K562 (cell line): ENCODE data around the gene DMAC2L. TPM values are rescaled to one million over a fixed set of nuclear protein-coding genes. Genes with fewer than 3 reads are reported as not detected.

Source experiments
- BRCA1 ChIP-seq, 2 experiments: fragments of 450-650 bp in 1 of 2; sonication (generic) in 1 of 2; formaldehyde crosslinking in 1 of 2; IDR thresholded peaks; 2 replicates each; pipeline versions ENCODE4 v1.5.0 to v1.6.1; 2017 to 2020; ENCODE audit warnings: mild to moderate bottlenecking in 1 of 2, missing genetic modification reagents in 1 of 2
- DLX4 ChIP-seq: fragments of 250-450 bp; sonication (Bioruptor Pico); IDR thresholded peaks from 2 replicates; pipeline ENCODE4 v1.6.1; 2021; ENCODE audit warnings: mild to moderate bottlenecking
- DMBX1 ChIP-seq: fragments of 250-450 bp; sonication (Bioruptor Pico); IDR thresholded peaks from 2 replicates; pipeline ENCODE4 v1.8.0; 2022; ENCODE audit warnings: inconsistent platforms, mild to moderate bottlenecking, moderate library complexity, borderline replicate concordance
- ELF2 ChIP-seq: fragments of 250-450 bp; sonication (Bioruptor Pico); IDR thresholded peaks from 2 replicates; pipeline ENCODE4 v1.5.0; 2021; ENCODE audit warnings: mild to moderate bottlenecking
- MTA1 ChIP-seq: fragments of 450-650 bp; IDR thresholded peaks from 2 replicates; pipeline ENCODE4 v1.6.1; 2017; ENCODE audit warnings: borderline replicate concordance
- MXD1 ChIP-seq: fragments of 250-450 bp; sonication (Bioruptor Pico); IDR thresholded peaks from 2 replicates; pipeline ENCODE4 v1.8.0; 2021; ENCODE audit warnings: borderline replicate concordance, mild to moderate bottlenecking, moderate library complexity; ENCODE audit not compliant: poor library complexity, severe bottlenecking
- RBM25 ChIP-seq: fragments of 200-400 bp; formaldehyde crosslinking; IDR thresholded peaks from 2 replicates; pipeline ENCODE4 v1.6.1; 2018; ENCODE audit warnings: low read length, low read depth, moderate library complexity; ENCODE audit not compliant: severe bottlenecking
- SIN3B ChIP-seq: fragments of 450-650 bp; IDR thresholded peaks from 2 replicates; pipeline ENCODE4 v1.6.1; 2017; ENCODE audit warnings: low read depth, mild to moderate bottlenecking, moderate library complexity
- SMAD4 ChIP-seq: fragments of 250-450 bp; sonication (Bioruptor Pico); conservative IDR thresholded peaks from 2 replicates; pipeline ENCODE4 v1.8.0; 2021; ENCODE audit warnings: inconsistent platforms, mild to moderate bottlenecking, moderate library complexity
- XRCC4 ChIP-seq: IDR thresholded peaks from one replicate; pipeline ENCODE4 v1.6.1; 2011; ENCODE audit not compliant: insufficient read depth, insufficient read length; ENCODE audit errors: extremely low read depth
- YBX1 ChIP-seq: fragments of 450-650 bp; IDR thresholded peaks from 2 replicates; pipeline ENCODE4 v1.7.1; 2016; ENCODE audit warnings: mild to moderate bottlenecking
- ZKSCAN3 ChIP-seq: fragments of 250-450 bp; sonication (Bioruptor Pico); IDR thresholded peaks from 2 replicates; pipeline ENCODE4 v1.4.0; 2020
- ZNF324 ChIP-seq: fragments of 250-450 bp; sonication (Bioruptor Pico); IDR thresholded peaks from 2 replicates; pipeline ENCODE4 v1.4.0; 2020; ENCODE audit warnings: mild to moderate bottlenecking
- ZNF384 ChIP-seq: IDR thresholded peaks from 2 replicates; pipeline ENCODE4 v1.6.1; 2012; ENCODE audit warnings: low read depth, low read length, improper control_type of control experiment
- ZNF592 ChIP-seq: fragments of 450-650 bp; IDR thresholded peaks from 2 replicates; pipeline ENCODE4 v1.6.1; 2017; ENCODE audit warnings: antibody characterized with exemption, mild to moderate bottlenecking
- polyA plus RNA-seq, 8 experiments: library from polyadenylated mRNA; depleted of rRNA in 4 of 8; stranded (reverse) in 5 of 8; unstranded in 3 of 8; fragments of >200 nt; fragmentation: Nextera tagmentation in 2 of 8; fragmentation: Illumina TruSeq in 1 of 8; extraction: Ambion mirVana in 2 of 8; extraction: Trizol in 1 of 8; gene quantifications; 2 replicates each; pipeline versions ENCODE4 v1.2.1 to v1.2.3, GENCODE V29; 2011 to 2014; ENCODE audit warnings: inconsistent platforms in 1 of 8, missing spikeins in 1 of 8
- total RNA-seq, 7 experiments: library from RNA; depleted of rRNA in 6 of 7; stranded (reverse); fragments of >200 nt in 6 of 7; fragmentation: Illumina TruSeq in 2 of 7; extraction: Trizol in 2 of 7; gene quantifications; 2 replicates each; pipeline versions ENCODE4 v1.2.1 to v1.2.3, GENCODE V29; 2011 to 2021; ENCODE audit warnings: low replicate concordance in 1 of 7

The DMAC2L gene
- total and polyA plus RNA-seq, 9 of the 15 experiments (the other 6 are each of a cell fraction or from before 2014, with no cell fraction given), result 4.0 to 37.2 (median 9.3) TPM

GRCh38 chr14:50288146-50288545 lies 24.0 kb upstream of the DMAC2L start (continued):
- TF ChIP-seq ZNF592, result peak; percentile 93
- peak; percentile 69 for TF ChIP-seq DMBX1 (CRISPR knock-in tag)
- no peak for TF ChIP-seq SIN3B
- TF ChIP-seq ELF2 (CRISPR knock-in tag), result no peak
- TF ChIP-seq DLX4 (CRISPR knock-in tag), result no peak
- TF ChIP-seq XRCC4, result no peak
- TF ChIP-seq ZKSCAN3 (CRISPR knock-in tag), result no peak
- no peak for TF ChIP-seq ZNF324 (CRISPR knock-in tag)
- TF ChIP-seq YBX1, result no peak
- no peak for TF ChIP-seq ZNF384
- no peak for TF ChIP-seq RBM25
- no peak for TF ChIP-seq BRCA1 (IDR thresholded peaks at IDR 0.05)
- TF ChIP-seq BRCA1 (CRISPR knock-in tag; IDR thresholded peaks at IDR 0.05), result no peak
- no peak for TF ChIP-seq MXD1 (CRISPR knock-in tag)
- TF ChIP-seq MTA1, result no peak
- TF ChIP-seq SMAD4, result 0 out of 2 replicates have a peak, but pooled peaks have one; percentile 35
